Raji (cell line): Measurements from ENCODE around the gene SLC37A1.

ENCODE experiments used
- POLR2A ChIP-seq: IDR thresholded peaks from 2 replicates; pipeline ENCODE4 v1.6.1; 2011; ENCODE audit warnings: low read depth, low read length, control low read depth; ENCODE audit not compliant: insufficient read depth

Gene SLC37A1

DNA sequence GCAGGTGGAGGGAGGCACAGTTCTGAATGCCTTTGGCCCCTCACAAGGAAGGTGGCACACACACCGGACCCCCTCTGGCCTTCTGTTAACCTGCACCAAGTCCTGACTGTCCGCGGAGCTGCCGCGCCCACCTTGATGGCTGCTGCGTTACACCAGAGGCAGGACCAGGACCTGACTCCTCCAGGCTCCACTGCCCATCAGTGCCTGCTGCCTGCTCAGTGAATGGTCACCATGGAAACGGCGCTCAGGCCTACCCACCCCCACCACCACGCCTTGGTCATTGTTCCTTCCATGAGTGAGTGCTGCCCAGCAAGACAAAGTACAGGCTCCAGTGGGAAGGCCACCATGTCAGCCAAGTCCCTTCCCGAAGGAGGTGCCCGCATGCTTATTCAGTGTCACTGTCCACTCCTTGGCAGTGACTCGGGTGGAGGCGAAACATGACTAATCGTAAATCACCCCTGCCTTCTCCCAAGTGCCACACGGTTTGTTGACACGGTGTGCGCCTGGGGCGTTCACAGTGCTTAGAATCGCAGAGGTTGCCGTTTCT is 57.3 kb downstream of the SLC37A1 start:
- no peak for TF ChIP-seq POLR2A

- no peak for TF ChIP-seq POLR2A
Observed at GRCh38 chr21:42571391-42572150, 57.9 kb downstream of the SLC37A1 start.

DNA sequence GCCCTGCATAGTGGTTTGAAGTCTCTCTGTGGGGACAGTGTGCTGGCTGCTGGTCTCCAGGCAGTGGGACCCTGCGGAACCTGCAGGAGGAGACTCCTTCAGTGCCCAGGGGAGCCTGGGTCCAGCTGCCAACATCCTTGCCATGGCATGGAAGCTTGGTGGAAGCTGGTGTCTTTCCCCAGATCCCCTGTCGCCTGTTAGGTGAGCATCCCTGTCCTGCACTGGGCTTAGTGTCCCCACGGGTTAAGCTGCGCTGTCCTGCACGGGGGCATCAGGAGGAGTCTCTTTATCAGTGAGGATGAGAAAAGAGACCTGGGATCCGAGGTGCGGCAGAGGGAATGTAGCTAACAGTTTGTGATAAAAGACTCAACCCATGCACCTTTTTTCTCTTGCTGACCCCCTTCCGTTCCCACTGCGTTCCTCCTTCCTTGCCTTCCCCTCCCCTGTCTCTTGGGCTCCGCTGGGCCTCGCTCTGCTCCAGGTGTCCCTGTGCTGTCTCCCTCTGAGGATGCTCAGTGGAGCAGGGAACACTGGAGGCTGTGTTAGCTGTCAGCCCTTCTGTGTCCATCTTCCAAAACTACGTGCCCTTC is 59.3 kb downstream of the SLC37A1 start:
- TF ChIP-seq POLR2A, result no peak

DNA sequence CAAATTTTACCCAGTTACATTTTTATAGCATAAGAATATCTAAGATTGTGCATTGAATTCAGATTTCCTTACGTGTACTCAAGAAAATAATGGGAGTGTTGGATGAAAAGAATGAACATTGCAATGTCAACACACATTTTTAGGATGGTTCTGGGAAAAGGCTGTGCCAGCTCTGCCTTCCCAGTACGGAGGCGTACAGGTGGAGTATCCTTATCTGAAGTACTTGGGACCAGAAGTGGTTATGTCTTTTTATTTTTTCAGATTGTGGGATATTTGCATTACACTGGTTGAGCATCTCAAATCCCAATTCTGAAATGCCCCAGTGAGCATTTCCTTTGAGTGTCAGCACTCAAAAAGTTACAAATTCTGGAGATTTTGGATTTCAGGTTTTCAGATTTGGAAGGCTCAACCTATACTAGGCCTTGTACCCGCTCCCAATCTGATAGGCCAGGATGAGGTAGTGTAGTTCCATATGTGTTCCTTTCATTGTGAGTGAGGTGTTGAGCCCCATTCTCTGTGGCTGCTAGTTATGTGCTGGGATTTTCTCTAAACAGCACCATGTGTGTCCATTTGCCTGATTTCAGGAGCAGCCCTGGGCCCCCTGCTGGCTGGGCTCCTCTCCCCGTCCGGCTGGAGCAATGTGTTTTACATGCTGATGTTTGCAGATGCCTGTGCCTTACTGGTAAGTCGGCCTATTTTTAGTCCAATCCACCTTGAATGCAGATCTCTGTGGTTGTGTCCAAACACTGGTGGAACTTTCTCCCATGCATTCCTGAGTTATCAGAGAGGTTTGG is 60.8 kb downstream of the SLC37A1 start:
- no peak for TF ChIP-seq POLR2A

- TF ChIP-seq POLR2A, result no peak
Observed at GRCh38 chr21:42575111-42575510, 61.5 kb downstream of the SLC37A1 start.

GRCh38 chr21:42576639-42577038 is 63.0 kb downstream of the SLC37A1 start:
- no peak for TF ChIP-seq POLR2A

- TF ChIP-seq POLR2A, result no peak
Observed at GRCh38 chr21:42578034-42578433, 64.4 kb downstream of the SLC37A1 start.

- no peak for TF ChIP-seq POLR2A
Observed at GRCh38 chr21:42578761-42579415, 65.2 kb downstream of the SLC37A1 start.

GRCh38 chr21:42579456-42580075 is 65.9 kb downstream of the SLC37A1 start:
- no peak for TF ChIP-seq POLR2A

GRCh38 chr21:42580076-42580792 is 66.6 kb downstream of the SLC37A1 start:
- no peak for TF ChIP-seq POLR2A

GRCh38 chr21:42580793-42581321 is 67.2 kb downstream of the SLC37A1 start:
- TF ChIP-seq POLR2A, result no peak

- TF ChIP-seq POLR2A, result no peak
Observed at GRCh38 chr21:42581336-42581992, 67.8 kb downstream of the SLC37A1 start.
